Large intestine (tissue), 3 donors: ENCODE results near the gene UROC1. TPM values are rescaled to one million over a fixed set of nuclear protein-coding genes. Genes with fewer than 3 reads are reported as not detected.

Experiments used
- DNase-seq, 2 donors: peaks; one replicate each; pipeline versions ENCODE4 v3.0.0 to v3.0.0-alpha.2; 2013
- H3K27ac ChIP-seq: one replicate; pipeline ENCODE4 v1.5.1; 2013; ENCODE audit warnings: low read length
- H3K27me3 ChIP-seq: 2 replicates; pipeline ENCODE4 v1.6.1; 2013; ENCODE audit warnings: low read length; ENCODE audit not compliant: control insufficient read depth, insufficient read depth
- H3K36me3 ChIP-seq: 2 replicates; pipeline ENCODE4 v1.6.1; 2013; ENCODE audit warnings: low read length; ENCODE audit not compliant: control insufficient read depth, insufficient read depth
- H3K4me1 ChIP-seq: one replicate; pipeline ENCODE4 v1.6.1; 2013; ENCODE audit warnings: low read length; ENCODE audit not compliant: control insufficient read depth, insufficient read depth
- H3K4me3 ChIP-seq: one replicate; pipeline ENCODE4 v1.5.1; 2013; ENCODE audit warnings: low read length
- H3K9me3 ChIP-seq: one replicate; pipeline ENCODE4 v1.6.1; 2013; ENCODE audit warnings: mild to moderate bottlenecking, low read depth, low read length, moderate library complexity; ENCODE audit not compliant: control insufficient read depth
- WGBS: methylation state at CpG from one replicate; pipeline ENCODE4 v1.1.5; 2013; ENCODE audit warnings: low lambda C conversion rate; ENCODE audit not compliant: insufficient coverage; 5-methylcytosine and 5-hydroxymethylcytosine counted together
- polyA plus RNA-seq: library from polyadenylated mRNA; unstranded; fragments of 120-200 nt; gene quantifications from one replicate; pipeline ENCODE4 v1.2.1, GENCODE V29; 2013

The UROC1 gene
- polyA plus RNA-seq, 1 donor = 0.06 TPM

GRCh38 chr3:126515066-126515706 lies 2.4 kb downstream of the UROC1 start:
- H3K4me1 ChIP-seq = no peaks in the 10 kb centered on the region
- H3K9me3 ChIP-seq = no peaks in the 10 kb centered on the region
- no CpG with 5 or more reads among the region's 8 CpGs for WGBS
- H3K27ac ChIP-seq = no peak overlapping the region
- H3K27me3 ChIP-seq = no peaks in the 10 kb centered on the region
- no peak for DNase-seq
- no peaks in the 10 kb centered on the region for H3K36me3 ChIP-seq
- H3K4me3 ChIP-seq = no peak overlapping the region

- Histone ChIP-seq H3K36me3 (no peaks in the 10 kb centered on the region), H3K9me3 (no peaks in the 10 kb centered on the region), H3K27me3 (no peaks in the 10 kb centered on the region), H3K27ac (no peak overlapping the region), H3K4me3 (no peak overlapping the region), H3K4me1 (no peaks in the 10 kb centered on the region)
- 80% methylated on average over 2 of the region's 11 CpGs for WGBS
- no peak for DNase-seq
Measured at GRCh38 chr3:126514161-126514560, 3.4 kb downstream of the UROC1 start.

- Histone ChIP-seq H3K36me3 (no peaks in the 10 kb centered on the region), H3K4me1 (no peaks in the 10 kb centered on the region), H3K4me3 (no peak overlapping the region), H3K27me3 (no peaks in the 10 kb centered on the region), H3K9me3 (no peaks in the 10 kb centered on the region), H3K27ac (no peak overlapping the region)
- DNase-seq = no peak
- no CpG with 5 or more reads among the region's 12 CpGs for WGBS
Measured at GRCh38 chr3:126512916-126513650, 4.5 kb downstream of the UROC1 start.

GRCh38 chr3:126512026-126512425 lies 5.5 kb downstream of the UROC1 start:
- no CpG with 5 or more reads among the region's 7 CpGs for whole genome bisulfite sequencing
- no peak for DNase-seq

GRCh38 chr3:126511291-126511690 lies 6.3 kb downstream of the UROC1 start:
- H3K4me1 ChIP-seq = no peaks in the 10 kb centered on the region
- no peak for DNase-seq
- H3K4me3 ChIP-seq = no peak overlapping the region
- no peaks in the 10 kb centered on the region for H3K36me3 ChIP-seq
- H3K9me3 ChIP-seq = no peaks in the 10 kb centered on the region
- H3K27me3 ChIP-seq = no peaks in the 10 kb centered on the region
- H3K27ac ChIP-seq = no peak overlapping the region
- WGBS = no CpG with 5 or more reads among the region's 7 CpGs

More at GRCh38 chr3:126512026-126512425, 5.5 kb downstream of the UROC1 start:
- H3K36me3 ChIP-seq = no peaks in the 10 kb centered on the region
- no peaks in the 10 kb centered on the region for H3K4me1 ChIP-seq
- H3K27ac ChIP-seq = no peak overlapping the region
- H3K9me3 ChIP-seq = no peaks in the 10 kb centered on the region
- H3K27me3 ChIP-seq = no peaks in the 10 kb centered on the region
- no peak overlapping the region for H3K4me3 ChIP-seq

- Histone ChIP-seq H3K4me1 (no peaks in the 10 kb centered on the region), H3K4me3 (no peak overlapping the region), H3K36me3 (no peaks in the 10 kb centered on the region), H3K27ac (no peak overlapping the region), H3K27me3 (no peaks in the 10 kb centered on the region), H3K9me3 (no peaks in the 10 kb centered on the region)
- no peak for DNase-seq
- no CpG with 5 or more reads among the region's 22 CpGs for WGBS
Measured at GRCh38 chr3:126510308-126510910, 7.2 kb downstream of the UROC1 start.

GRCh38 chr3:126509597-126510307 lies 7.8 kb downstream of the UROC1 start:
- Histone ChIP-seq H3K36me3 (no peaks in the 10 kb centered on the region), H3K4me1 (no peaks in the 10 kb centered on the region), H3K4me3 (no peak overlapping the region), H3K27ac (no peak overlapping the region), H3K9me3 (no peaks in the 10 kb centered on the region), H3K27me3 (no peaks in the 10 kb centered on the region)
- DNase-seq = no peak
- WGBS = no CpG with 5 or more reads among the region's 18 CpGs

GRCh38 chr3:126508564-126508964 lies 9.0 kb downstream of the UROC1 start:
- no peaks in the 10 kb centered on the region for H3K9me3 ChIP-seq
- H3K36me3 ChIP-seq = no peaks in the 10 kb centered on the region
- H3K4me1 ChIP-seq = no peaks in the 10 kb centered on the region
- no CpG with 5 or more reads among the region's 4 CpGs for WGBS
- DNase-seq = no peak
- H3K27ac ChIP-seq = no peak overlapping the region
- H3K4me3 ChIP-seq = no peak overlapping the region
- H3K27me3 ChIP-seq = no peaks in the 10 kb centered on the region

GRCh38 chr3:126507886-126508285 lies 9.7 kb downstream of the UROC1 start:
- H3K4me1 ChIP-seq = no peaks in the 10 kb centered on the region
- no peak for DNase-seq
- H3K27me3 ChIP-seq = no peaks in the 10 kb centered on the region
- H3K4me3 ChIP-seq = no peak overlapping the region
- H3K36me3 ChIP-seq = no peaks in the 10 kb centered on the region
- WGBS = no CpG with 5 or more reads among the region's 9 CpGs
- H3K27ac ChIP-seq = no peak overlapping the region
- H3K9me3 ChIP-seq = no peaks in the 10 kb centered on the region

- no peaks in the 10 kb centered on the region for H3K9me3 ChIP-seq
- no peaks in the 10 kb centered on the region for H3K36me3 ChIP-seq
- H3K4me1 ChIP-seq = no peaks in the 10 kb centered on the region
- no peak for DNase-seq
- WGBS = no CpG with 5 or more reads among the region's 10 CpGs
- H3K27me3 ChIP-seq = no peaks in the 10 kb centered on the region
- H3K27ac ChIP-seq = no peak overlapping the region
- no peak overlapping the region for H3K4me3 ChIP-seq
Measured at GRCh38 chr3:126503701-126504100, 13.9 kb downstream of the UROC1 start.
